ENCODE data around the gene FHIP1B. TPM values are rescaled to one million over a fixed set of nuclear protein-coding genes. Genes with fewer than 3 reads are reported as not detected.

FHIP1B gene
- total and polyA plus RNA-seq, 2 of the 4 experiments (the other 2 are of a cell fraction): 5.9 to 30.2 TPM

- H2BK120ac ChIP-seq (ENCODE audit: low read depth, low read length): no peak overlapping the region
- in situ Hi-C loops (cut with MboI; ENCODE audit: low sequenced_read_pairs): no loop called here
Observed at GRCh38 chr11:6258141-6258540, 23.7 kb upstream of the FHIP1B start.

More at GRCh38 chr11:6258141-6258540, 23.7 kb upstream of the FHIP1B start:
- no peak overlapping the region for H3K14ac ChIP-seq (replicated peaks; ENCODE audit: low read depth, low read length)
- H2AK5ac ChIP-seq (ENCODE audit: low read depth, low read length): no peak overlapping the region
- H3K9me3 ChIP-seq (ENCODE audit: control insufficient read depth, insufficient read depth, low read length): no peaks in the 10 kb centered on the region; the same call in 1 of the 2 replicates
- H3K9me1 ChIP-seq (ENCODE audit: insufficient read depth, low read length): no peaks in the 10 kb centered on the region; the same call in 1 of the 2 replicates
- whole genome bisulfite sequencing, 2 experiments (ENCODE audit: extremely low coverage in 2 of 2, insufficient read length in 1 of 2): no CpG with 5 or more reads among the region's 3 CpGs
- intact Hi-C loops (cut with micrococcal nuclease) (no loop called here), dilution Hi-C loops (cut with HindIII; ENCODE audit: low sequenced_read_pairs, unreplicated experiment) (no loop called here)
- peaks cover 55% of the 10 kb centered on the region for H3K27me3 ChIP-seq (ENCODE audit: control insufficient read depth, insufficient read depth, low read length)
- CTCF ChIA-PET: no interaction called here
- no peaks in the 10 kb centered on the region; the same call in 1 of the 2 replicates for H3K4me1 ChIP-seq (ENCODE audit: control insufficient read depth, insufficient read depth, low read length)
- H2AK9ac ChIP-seq (replicated peaks; ENCODE audit: low read depth, low read length, poor library complexity): no peak overlapping the region
- no peaks in the 10 kb centered on the region for H3K36me3 ChIP-seq (ENCODE audit: control insufficient read depth, insufficient read depth, low read length)
- H3K4me2 ChIP-seq (ENCODE audit: low read depth, low read length): no peak overlapping the region
- H3K56ac ChIP-seq (ENCODE audit: extremely low read depth, insufficient read depth, low read length): no peak overlapping the region
- TF ChIP-seq POLR2A (IDR thresholded peaks at IDR 0.05; ENCODE audit: low read depth, low read length) (no peak), CHD1 (IDR thresholded peaks at IDR 0.05; ENCODE audit: low read depth, low read length) (no peak), CEBPB (IDR thresholded peaks at IDR 0.05; ENCODE audit: low read depth, low read length) (no peak), MAZ (IDR thresholded peaks at IDR 0.05; ENCODE audit: borderline replicate concordance, low read depth, low read length) (no peak), FOS (IDR thresholded peaks at IDR 0.05; ENCODE audit: low read depth, low read length) (no peak), RAD21 (IDR thresholded peaks at IDR 0.05; ENCODE audit: low read length) (no peak), RFX5 (IDR thresholded peaks at IDR 0.05; ENCODE audit: low read depth, low read length) (no peak), RCOR1 (IDR thresholded peaks at IDR 0.05; ENCODE audit: insufficient replicate concordance, low read length) (no peak), MXI1 (IDR thresholded peaks at IDR 0.05; ENCODE audit: borderline replicate concordance, low read depth, low read length) (no peak), SMC3 (IDR thresholded peaks at IDR 0.05; ENCODE audit: low read depth, low read length) (no peak), NFE2L2 (IDR thresholded peaks at IDR 0.05; ENCODE audit: low read depth, low read length) (no peak), BHLHE40 (IDR thresholded peaks at IDR 0.05; ENCODE audit: low read depth, low read length) (no peak), MAFK (IDR thresholded peaks at IDR 0.05; ENCODE audit: low read depth, low read length) (no peak)
- TF ChIP-seq, protein P1, sequence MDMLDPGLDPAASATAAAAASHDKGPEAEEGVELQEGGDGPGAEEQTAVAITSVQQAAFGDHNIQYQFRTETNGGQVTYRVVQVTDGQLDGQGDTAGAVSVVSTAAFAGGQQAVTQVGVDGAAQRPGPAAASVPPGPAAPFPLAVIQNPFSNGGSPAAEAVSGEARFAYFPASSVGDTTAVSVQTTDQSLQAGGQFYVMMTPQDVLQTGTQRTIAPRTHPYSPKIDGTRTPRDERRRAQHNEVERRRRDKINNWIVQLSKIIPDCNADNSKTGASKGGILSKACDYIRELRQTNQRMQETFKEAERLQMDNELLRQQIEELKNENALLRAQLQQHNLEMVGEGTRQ (IDR thresholded peaks at IDR 0.05; ENCODE audit: low read depth, low read length): no peak
- TF ChIP-seq, protein P2, sequence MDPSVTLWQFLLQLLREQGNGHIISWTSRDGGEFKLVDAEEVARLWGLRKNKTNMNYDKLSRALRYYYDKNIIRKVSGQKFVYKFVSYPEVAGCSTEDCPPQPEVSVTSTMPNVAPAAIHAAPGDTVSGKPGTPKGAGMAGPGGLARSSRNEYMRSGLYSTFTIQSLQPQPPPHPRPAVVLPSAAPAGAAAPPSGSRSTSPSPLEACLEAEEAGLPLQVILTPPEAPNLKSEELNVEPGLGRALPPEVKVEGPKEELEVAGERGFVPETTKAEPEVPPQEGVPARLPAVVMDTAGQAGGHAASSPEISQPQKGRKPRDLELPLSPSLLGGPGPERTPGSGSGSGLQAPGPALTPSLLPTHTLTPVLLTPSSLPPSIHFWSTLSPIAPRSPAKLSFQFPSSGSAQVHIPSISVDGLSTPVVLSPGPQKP (IDR thresholded peaks at IDR 0.05; ENCODE audit: borderline replicate concordance, low read depth, low read length): no peak
- TF ChIP-seq, protein P3, sequence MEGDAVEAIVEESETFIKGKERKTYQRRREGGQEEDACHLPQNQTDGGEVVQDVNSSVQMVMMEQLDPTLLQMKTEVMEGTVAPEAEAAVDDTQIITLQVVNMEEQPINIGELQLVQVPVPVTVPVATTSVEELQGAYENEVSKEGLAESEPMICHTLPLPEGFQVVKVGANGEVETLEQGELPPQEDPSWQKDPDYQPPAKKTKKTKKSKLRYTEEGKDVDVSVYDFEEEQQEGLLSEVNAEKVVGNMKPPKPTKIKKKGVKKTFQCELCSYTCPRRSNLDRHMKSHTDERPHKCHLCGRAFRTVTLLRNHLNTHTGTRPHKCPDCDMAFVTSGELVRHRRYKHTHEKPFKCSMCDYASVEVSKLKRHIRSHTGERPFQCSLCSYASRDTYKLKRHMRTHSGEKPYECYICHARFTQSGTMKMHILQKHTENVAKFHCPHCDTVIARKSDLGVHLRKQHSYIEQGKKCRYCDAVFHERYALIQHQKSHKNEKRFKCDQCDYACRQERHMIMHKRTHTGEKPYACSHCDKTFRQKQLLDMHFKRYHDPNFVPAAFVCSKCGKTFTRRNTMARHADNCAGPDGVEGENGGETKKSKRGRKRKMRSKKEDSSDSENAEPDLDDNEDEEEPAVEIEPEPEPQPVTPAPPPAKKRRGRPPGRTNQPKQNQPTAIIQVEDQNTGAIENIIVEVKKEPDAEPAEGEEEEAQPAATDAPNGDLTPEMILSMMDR (conservative IDR thresholded peaks at IDR 0.05; ENCODE audit: low read depth, low read length): no peak
- no peak overlapping the region for H2BK5ac ChIP-seq (ENCODE audit: low read depth, low read length, poor library complexity, severe bottlenecking)
- no peak overlapping the region for H3K4me3 ChIP-seq (ENCODE audit: insufficient read depth, low read depth, low read length)
- BruUV-seq (replicated peaks): no TSS peak
- no peak overlapping the region for H3K27ac ChIP-seq (ENCODE audit: insufficient read depth, low read length)
- DNase-seq: no peak
- POLR2A ChIA-PET (ENCODE audit: unreplicated experiment): no interaction called here
- H2AFZ ChIP-seq (replicated peaks; ENCODE audit: low read length, poor library complexity): no peak overlapping the region
- no peak overlapping the region for H4K5ac ChIP-seq (ENCODE audit: low read depth, low read length)
- H2BK15ac ChIP-seq (ENCODE audit: low read depth, low read length): no peak overlapping the region
- H3K9ac ChIP-seq (ENCODE audit: low read depth, low read length): no peak overlapping the region
- H4K20me1 ChIP-seq (ENCODE audit: insufficient read depth, low read length): no peaks in the 10 kb centered on the region
- H3K18ac ChIP-seq (ENCODE audit: low read depth, low read length): no peak overlapping the region
- H4K8ac ChIP-seq (ENCODE audit: low read depth in 2 of 2, low read length in 2 of 2): no peak overlapping the region
- no peak for ATAC-seq (ENCODE audit: low read depth)
- H3K23ac ChIP-seq (ENCODE audit: low read depth, low read length): no peak overlapping the region
- H3K4ac ChIP-seq (ENCODE audit: low read depth, low read length): no peak overlapping the region
- no peak overlapping the region for H2BK20ac ChIP-seq (ENCODE audit: low read depth, low read length)
- H3K79me1 ChIP-seq (ENCODE audit: low read depth in 1 of 2, low read length in 2 of 2): no peaks in the 10 kb centered on the region
- H4K91ac ChIP-seq (ENCODE audit: insufficient read depth, low read depth, low read length): no peak overlapping the region

Data from IMR-90 (cell line).